GM21529 (cell line): ENCODE data around the gene YIPF4.
"Not testable (repeated sequence)": the region's sequence is repeated elsewhere in the genome, so short reads cannot be mapped to it uniquely, and the experiment has no call there.

Experiments
- ATAC-seq: cut with Tn5 transposase; IDR thresholded peaks from one replicate; pipeline ENCODE4 v1.9.1; 2021; ENCODE audit not compliant: unreplicated experiment

YIPF4 gene

DNA sequence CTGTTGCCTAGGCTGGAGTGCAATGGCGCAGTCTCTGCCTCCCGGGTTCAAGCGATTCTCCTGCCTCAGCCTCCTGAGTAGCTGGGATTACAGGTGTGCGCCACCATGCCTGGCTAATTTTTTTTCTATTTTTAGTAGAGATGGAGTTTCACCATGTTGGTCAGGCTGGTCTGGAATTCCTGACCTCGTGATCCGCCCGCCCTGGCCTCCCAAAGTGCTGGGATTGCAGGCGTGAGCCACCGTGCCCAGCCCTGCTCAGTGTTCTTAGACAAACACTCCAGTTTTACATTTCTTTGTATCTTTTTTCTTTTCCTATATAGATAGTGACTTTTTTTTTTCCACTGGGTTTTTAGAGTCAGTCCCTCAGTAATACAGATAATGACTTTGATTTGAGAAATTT is 86.6 kb downstream of the YIPF4 start:
- not testable (repeated sequence) for ATAC-seq

DNA sequence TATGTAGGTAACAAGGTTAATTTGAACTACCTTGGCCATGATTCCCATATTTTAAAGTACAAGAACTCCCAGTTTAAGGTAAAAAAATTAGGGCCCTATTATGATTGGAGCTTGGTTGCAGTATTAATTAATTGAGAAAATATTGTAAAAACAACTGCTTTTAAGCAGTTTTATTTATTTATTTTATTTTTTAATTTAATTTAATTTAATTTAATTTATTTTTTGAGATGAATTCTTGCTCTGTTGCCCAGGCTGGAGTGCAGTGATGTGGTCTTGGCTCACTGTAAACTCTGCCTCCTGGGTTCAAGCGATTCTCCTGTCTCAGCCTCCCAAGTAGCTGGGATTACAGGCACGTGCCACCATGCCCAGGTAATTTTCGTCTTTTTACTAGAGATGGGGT is 88.0 kb downstream of the YIPF4 start:
- ATAC-seq: not testable (repeated sequence)
